Hematopoietic multipotent progenitor cell (in vitro differentiated cells): Measurements from ENCODE around the gene RRAS2. TPM values are rescaled to one million over a fixed set of nuclear protein-coding genes. Genes with fewer than 3 reads are reported as not detected.
"Not testable (repeated sequence)": the region's sequence is repeated elsewhere in the genome, so short reads cannot be mapped to it uniquely, and the experiment has no call there.

Experiments used
- DNase-seq, 3 donors: peaks; one replicate each; pipeline ENCODE4 v3.0.0-alpha.2; 2011 to 2015; ENCODE audit warnings: low read depth in 2 of 3, low spot score in 2 of 3
- total RNA-seq: library from RNA; depleted of rRNA; stranded (reverse); fragments of >200 nt; gene quantifications from one replicate; pipeline ENCODE4 v1.2.3, GENCODE V29; 2012

RRAS2 gene
- 2.2 TPM for total RNA-seq

- peak; percentile 54 to 84 (median 81) for DNase-seq
Measured at GRCh38 chr11:14358729-14359439, at the start of gene RRAS2. Gene RRAS2 (minus strand): TSS chr11:14359183. CDS start chr11:14358870, 313 bp downstream.

- DNase-seq = no peak
Measured at GRCh38 chr11:14408612-14409011, 49.6 kb upstream of the RRAS2 start.

GRCh38 chr11:14406116-14406515, 47.1 kb upstream of the RRAS2 start:
- DNase-seq = not testable (repeated sequence)

- not testable (repeated sequence) for DNase-seq
Measured at GRCh38 chr11:14403528-14403927, 44.5 kb upstream of the RRAS2 start.

- DNase-seq = no peak
Measured at GRCh38 chr11:14399087-14399486, 40.1 kb upstream of the RRAS2 start.

- no peak for DNase-seq
Measured at GRCh38 chr11:14396273-14396672, 37.3 kb upstream of the RRAS2 start.

GRCh38 chr11:14393889-14394288, 34.9 kb upstream of the RRAS2 start:
- no peak for DNase-seq

- DNase-seq = no peak
Measured at GRCh38 chr11:14393129-14393528, 34.1 kb upstream of the RRAS2 start.

- no peak for DNase-seq
Measured at GRCh38 chr11:14390669-14391068, 31.7 kb upstream of the RRAS2 start.

GRCh38 chr11:14388352-14388751, 29.4 kb upstream of the RRAS2 start:
- DNase-seq = no peak

- no peak for DNase-seq
Measured at GRCh38 chr11:14386895-14387480, 28.0 kb upstream of the RRAS2 start.

- DNase-seq = no peak
Measured at GRCh38 chr11:14386081-14386480, 27.1 kb upstream of the RRAS2 start.

GRCh38 chr11:14384338-14384737, 25.4 kb upstream of the RRAS2 start:
- no peak for DNase-seq

- DNase-seq = no peak
Measured at GRCh38 chr11:14381968-14382367, 23.0 kb upstream of the RRAS2 start.

GRCh38 chr11:14380947-14381561, 22.1 kb upstream of the RRAS2 start:
- peak in 2 of 3 donors; percentile 37 for DNase-seq

- no peak for DNase-seq
Measured at GRCh38 chr11:14380125-14380936, 21.3 kb upstream of the RRAS2 start.

GRCh38 chr11:14378171-14378570, 19.2 kb upstream of the RRAS2 start:
- no peak for DNase-seq

- DNase-seq = no peak
Measured at GRCh38 chr11:14376920-14377319, 17.9 kb upstream of the RRAS2 start.

GRCh38 chr11:14374922-14375830, 16.2 kb upstream of the RRAS2 start:
- no peak for DNase-seq
